GM13977 (cell line): Measurements from ENCODE around the gene RNU6-9.

Experiments used
- DNase-seq: peaks from one replicate; pipeline ENCODE4 v3.0.0; 2012; ENCODE audit warnings: low spot score
- CTCF ChIP-seq: IDR thresholded peaks from 2 replicates; pipeline ENCODE4 v1.5.1; 2012; ENCODE audit warnings: mild to moderate bottlenecking, control low read depth; ENCODE audit not compliant: insufficient read depth; ENCODE audit errors: extremely low read depth, missing control alignments
- in situ Hi-C: fragments of 300-500 bp; cut with MboI; formaldehyde crosslinking; loops from one replicate; pipeline ENCODE4 v1.12.0; 2022; ENCODE audit warnings: low sequenced_read_pairs, low pct_unique_long_range_greater_than_20kb, mixed read lengths, inconsistent platforms; ENCODE audit not compliant: unreplicated experiment

Gene RNU6-9

GRCh38 chr19:868458-869244 lies 24.6 kb upstream of the RNU6-9 start:
- in situ Hi-C loops, result loop anchor here (10.0 kb wide), 1 partner anchor 56 kb away; the partner anchor contains the start of gene ARID3A
- TF ChIP-seq CTCF, result no peak
- no peak for DNase-seq

DNA sequence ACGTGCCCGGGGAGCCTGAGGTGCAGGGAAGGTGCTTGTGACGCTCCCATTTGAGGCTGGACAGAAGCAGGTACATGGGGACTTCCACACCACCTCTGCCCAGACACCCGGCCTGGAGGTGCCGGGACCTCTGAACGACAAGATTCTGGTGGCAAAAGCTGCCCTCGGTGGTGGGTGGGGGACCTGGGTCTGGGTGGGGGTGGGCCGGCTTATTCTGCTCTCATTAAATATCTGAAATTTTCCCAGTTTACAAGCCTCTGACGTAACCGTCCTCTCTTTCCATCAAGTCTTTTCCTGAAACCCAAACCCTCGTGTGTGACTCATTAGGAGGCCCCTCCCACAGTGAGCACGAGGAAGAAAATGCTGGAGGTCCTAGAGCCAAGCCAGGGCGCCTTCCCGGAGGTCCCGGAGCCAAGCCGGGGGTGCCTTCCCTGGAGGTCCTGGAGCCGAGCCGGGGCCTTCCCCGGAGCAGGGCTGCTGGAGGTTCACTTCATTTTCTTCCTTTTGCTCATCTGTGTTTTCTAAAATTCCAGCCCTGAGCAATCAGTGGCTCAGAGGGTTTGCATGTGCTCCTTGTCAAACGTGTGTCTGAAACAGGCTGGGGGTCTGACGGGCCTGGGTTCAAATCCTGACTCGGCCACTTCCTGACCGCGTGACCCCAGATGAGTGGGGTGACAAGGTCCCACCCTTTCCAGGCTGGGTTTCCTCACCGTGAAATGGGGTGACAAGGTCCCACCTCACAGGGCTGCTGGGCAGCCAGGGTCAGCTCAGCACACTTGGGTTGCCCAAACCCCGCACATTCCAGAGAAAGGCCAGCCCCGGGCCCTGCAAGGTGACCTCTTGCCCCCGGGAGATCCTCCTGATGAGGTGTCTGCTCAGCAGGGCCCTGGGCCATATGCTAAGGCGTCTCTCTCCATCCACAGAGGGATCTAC lies 23.8 kb upstream of the RNU6-9 start:
- no peak for TF ChIP-seq CTCF
- DNase-seq, result no peak
- in situ Hi-C loops, result loop anchor here (10.0 kb wide), 1 partner anchor 55 kb away; the partner anchor contains the start of gene ARID3A

- in situ Hi-C loops, result no loop called here
- no peak for TF ChIP-seq CTCF
- no peak for DNase-seq
These were observed 23.0 kb upstream of the RNU6-9 start for GRCh38 chr19:870314-870713.

DNA sequence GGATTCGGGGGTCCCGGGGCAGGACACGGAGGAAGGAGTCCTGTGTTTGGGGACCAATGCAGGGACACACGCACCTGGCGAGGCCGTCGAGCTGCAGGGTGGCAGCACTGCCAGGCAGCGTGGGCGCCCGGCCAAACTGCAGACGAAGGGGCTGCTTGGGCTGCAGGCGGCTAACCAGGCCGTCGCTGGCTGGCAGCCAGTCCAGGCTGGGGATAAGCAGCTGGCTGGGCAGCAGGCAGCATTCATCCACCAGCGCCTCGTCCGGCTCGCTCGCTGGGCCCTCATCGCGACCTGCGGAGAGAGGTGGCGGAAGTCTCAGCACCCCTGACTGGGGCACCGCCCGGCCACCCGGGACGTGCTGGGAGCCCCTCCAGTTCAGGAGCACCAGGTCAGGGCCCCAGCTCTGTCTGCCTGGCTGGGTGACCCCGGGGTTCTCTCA lies 22.3 kb upstream of the RNU6-9 start:
- TF ChIP-seq CTCF, result no peak
- DNase-seq, result no peak
- in situ Hi-C loops, result no loop called here

GRCh38 chr19:871446-872265 lies 21.6 kb upstream of the RNU6-9 start:
- DNase-seq, result peak; percentile 47
- TF ChIP-seq CTCF, result no peak
- in situ Hi-C loops, result no loop called here
